Upper lobe of left lung (tissue), 4 donors: Measurements from ENCODE around the gene RB1.

Experiments used
- CTCF ChIP-seq, 6 experiments: fragments of 450-650 bp in 4 of 6; fragments of 200-600 bp in 2 of 6; sonication (generic) in 2 of 6; IDR thresholded peaks; one replicate each; pipeline ENCODE4 v1.5.1; 2016 to 2019; ENCODE audit warnings: antibody characterized with exemption in 6 of 6
- POLR2AphosphoS5 ChIP-seq, 2 donors: sonication (generic); formaldehyde crosslinking; IDR thresholded peaks; one replicate each; pipeline ENCODE4 v1.5.1; 2017; ENCODE audit warnings: antibody characterized with exemption in 2 of 2

GRCh38 chr13:48431987-48432615 is 128.6 kb downstream of the RB1 start:
- TF ChIP-seq CTCF (IDR thresholded peaks at IDR 0.05) = no peak
- no peak for TF ChIP-seq POLR2AphosphoS5 (IDR thresholded peaks at IDR 0.05)
